Panc1 (cell line): ENCODE measurements around the gene SLC30A7. TPM values are rescaled to one million over a fixed set of nuclear protein-coding genes. Genes with fewer than 3 reads are reported as not detected.

Experiments
- ATAC-seq: fragments of 200-7000 bp; cut with Tn5 transposase; 2 replicates; pipeline ENCODE4 v1.9.1; 2020; ENCODE audit warnings: mild to moderate bottlenecking, moderate library complexity
- BruUV-seq: library from RNA; stranded (reverse); fragments of 400-500 nt; replicated peaks from 2 replicates; lab custom pipeline; 2021; lab: Mats Ljungman, UMichigan
- CTCF ChIA-PET: fragments of 300-600 bp; sonication (Branson Sonifier 250); formaldehyde crosslinking; loops from one replicate; lab custom pipeline; 2022; ENCODE audit warnings: antibody characterized with exemption; lab: Charles Lee
- POLR2A ChIA-PET: fragments of 300-600 bp; sonication (Branson Sonifier 250); formaldehyde crosslinking; loops from one replicate; lab custom pipeline; 2022; ENCODE audit warnings: antibody characterized with exemption; lab: Charles Lee
- DNase-seq: peaks from one replicate; pipeline ENCODE4 v3.0.0-alpha.2; 2010; ENCODE audit warnings: low read depth, low spot score
- H3K27ac ChIP-seq: 2 replicates; pipeline ENCODE4 v1.5.1; 2011; ENCODE audit warnings: mild to moderate bottlenecking, low read length, inconsistent platforms
- H3K27me3 ChIP-seq: fragments of 200-500 bp; sonication (Bioruptor generic); 2 replicates; pipeline ENCODE4 v1.6.0; 2014; ENCODE audit warnings: low read length, inconsistent platforms; ENCODE audit not compliant: control insufficient read depth, insufficient read depth
- H3K36me3 ChIP-seq: fragments of 200-500 bp; sonication (Bioruptor generic); 2 replicates; pipeline ENCODE4 v1.5.1; 2014; ENCODE audit warnings: inconsistent platforms, mild to moderate bottlenecking, low read length, moderate library complexity; ENCODE audit not compliant: control insufficient read depth, insufficient read depth
- H3K4me1 ChIP-seq: 2 replicates; pipeline ENCODE4 v1.5.1; 2011; ENCODE audit warnings: inconsistent platforms, mild to moderate bottlenecking, low read length, moderate library complexity; ENCODE audit not compliant: control insufficient read depth, insufficient read depth
- H3K4me3 ChIP-seq, 2 experiments: 2 replicates each; pipeline ENCODE4 v1.5.1; 2011 to 2012; ENCODE audit warnings: low read depth in 2 of 2, low read length in 2 of 2, mild to moderate bottlenecking in 2 of 2, inconsistent platforms in 1 of 2, moderate library complexity in 1 of 2
- H3K9me3 ChIP-seq: fragments of 200-500 bp; sonication (Bioruptor generic); 2 replicates; pipeline ENCODE4 v1.5.1; 2014; ENCODE audit warnings: low read depth, mild to moderate bottlenecking, inconsistent platforms, low read length, moderate library complexity; ENCODE audit not compliant: control insufficient read depth, insufficient read depth
- POLR2AphosphoS5 ChIP-seq: IDR thresholded peaks from 2 replicates; pipeline ENCODE4 v1.6.1; 2012; ENCODE audit warnings: mild to moderate bottlenecking, low read depth, low read length, moderate library complexity
- REST ChIP-seq, 2 experiments: IDR thresholded peaks; 2 replicates each; pipeline ENCODE4 v1.6.1; 2011 to 2012; ENCODE audit warnings: low read depth in 2 of 2, control low read depth in 1 of 2, low read length in 1 of 2, mild to moderate bottlenecking in 1 of 2, moderate library complexity in 1 of 2; ENCODE audit not compliant: insufficient read depth in 1 of 2
- SIN3A ChIP-seq: IDR thresholded peaks from 2 replicates; pipeline ENCODE4 v1.6.1; 2012; ENCODE audit warnings: low read depth, mild to moderate bottlenecking, low read length, moderate library complexity, borderline replicate concordance; ENCODE audit not compliant: insufficient read depth
- TCF7L2 ChIP-seq: IDR thresholded peaks from 2 replicates; pipeline ENCODE4 v1.6.1; 2011; ENCODE audit warnings: mild to moderate bottlenecking, low read depth, low read length, inconsistent platforms
- in situ Hi-C: cut with HindIII; loops from 2 replicates; pipeline ENCODE4 v1.10.0; 2016; ENCODE audit warnings: low sequenced_read_pairs, low pct_unique_long_range_greater_than_20kb
- intact Hi-C: fragments of 100-400 bp; cut with micrococcal nuclease; formaldehyde crosslinking; loops from one replicate; pipeline ENCODE4 v1.10.0; 2022; ENCODE audit not compliant: unreplicated experiment
- total RNA-seq: library from RNA; stranded (reverse); gene quantifications from one replicate; pipeline ENCODE4 v1.2.1, GENCODE V29; 2021; ENCODE audit not compliant: unreplicated experiment
- TF ChIP-seq, protein P1 (sequence below): fragments of 450-650 bp; IDR thresholded peaks from 2 replicates; pipeline ENCODE4 v1.5.1; 2017; ENCODE audit warnings: mild to moderate bottlenecking

SLC30A7 gene
- total RNA-seq, 1 experiment from 2014 or later = 18.5 TPM

DNA sequence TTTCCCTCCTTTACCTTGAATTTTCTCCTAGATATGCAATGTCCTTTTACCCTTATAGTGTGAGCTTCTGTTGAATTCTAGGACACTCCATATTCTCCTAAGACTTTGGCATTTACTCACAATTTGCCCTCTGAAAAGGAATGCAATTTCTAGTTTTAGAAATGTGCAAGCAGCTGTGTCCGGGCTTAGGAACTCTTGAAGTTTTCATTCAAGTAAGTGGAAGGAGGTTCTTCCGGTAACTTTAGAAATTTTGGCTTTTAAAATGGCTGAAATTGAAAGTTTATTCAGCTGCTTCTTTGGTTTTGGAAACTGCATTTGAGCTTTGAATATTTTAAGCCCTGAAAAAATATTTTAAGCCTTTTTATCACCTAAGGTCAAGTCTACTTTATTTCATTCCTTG lies 73.4 kb downstream of the SLC30A7 start:
- DNase-seq = no peak
- Histone ChIP-seq H3K27me3 (no peaks in the 10 kb centered on the region), H3K4me3 (no peak overlapping the region), H3K27ac (no peak overlapping the region), H3K36me3 (no peaks in the 10 kb centered on the region), H3K4me1 (no peaks in the 10 kb centered on the region), H3K9me3 (no peaks in the 10 kb centered on the region)
- no peak for ATAC-seq
- no peak for TF ChIP-seq POLR2AphosphoS5
- TF ChIP-seq TCF7L2 = no peak
- TF ChIP-seq REST (IDR thresholded peaks at IDR 0.05; ENCODE audit: insufficient read depth in 1 of 2, low read depth in 2 of 2, low read length in 1 of 2) = no peak
- no peak for TF ChIP-seq SIN3A
- TF ChIP-seq, protein P1, sequence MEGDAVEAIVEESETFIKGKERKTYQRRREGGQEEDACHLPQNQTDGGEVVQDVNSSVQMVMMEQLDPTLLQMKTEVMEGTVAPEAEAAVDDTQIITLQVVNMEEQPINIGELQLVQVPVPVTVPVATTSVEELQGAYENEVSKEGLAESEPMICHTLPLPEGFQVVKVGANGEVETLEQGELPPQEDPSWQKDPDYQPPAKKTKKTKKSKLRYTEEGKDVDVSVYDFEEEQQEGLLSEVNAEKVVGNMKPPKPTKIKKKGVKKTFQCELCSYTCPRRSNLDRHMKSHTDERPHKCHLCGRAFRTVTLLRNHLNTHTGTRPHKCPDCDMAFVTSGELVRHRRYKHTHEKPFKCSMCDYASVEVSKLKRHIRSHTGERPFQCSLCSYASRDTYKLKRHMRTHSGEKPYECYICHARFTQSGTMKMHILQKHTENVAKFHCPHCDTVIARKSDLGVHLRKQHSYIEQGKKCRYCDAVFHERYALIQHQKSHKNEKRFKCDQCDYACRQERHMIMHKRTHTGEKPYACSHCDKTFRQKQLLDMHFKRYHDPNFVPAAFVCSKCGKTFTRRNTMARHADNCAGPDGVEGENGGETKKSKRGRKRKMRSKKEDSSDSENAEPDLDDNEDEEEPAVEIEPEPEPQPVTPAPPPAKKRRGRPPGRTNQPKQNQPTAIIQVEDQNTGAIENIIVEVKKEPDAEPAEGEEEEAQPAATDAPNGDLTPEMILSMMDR = no peak
- POLR2A ChIA-PET = no interaction called here
- intact Hi-C loops = no loop called here
- no TSS peak for BruUV-seq
- in situ Hi-C loops = no loop called here
- CTCF ChIA-PET = no interaction called here

GRCh38 chr1:100971021-100971420 lies 75.1 kb downstream of the SLC30A7 start:
- CTCF ChIA-PET = no interaction called here
- DNase-seq (no peak), ATAC-seq (no peak)
- H3K4me3 ChIP-seq = no peak overlapping the region
- no peaks in the 10 kb centered on the region for H3K36me3 ChIP-seq
- H3K4me1 ChIP-seq = no peaks in the 10 kb centered on the region
- no TSS peak for BruUV-seq
- in situ Hi-C loops = no loop called here
- no peaks in the 10 kb centered on the region for H3K27me3 ChIP-seq
- TF ChIP-seq POLR2AphosphoS5 (no peak), SIN3A (no peak)
- no peaks in the 10 kb centered on the region for H3K9me3 ChIP-seq
- no peak overlapping the region for H3K27ac ChIP-seq
- POLR2A ChIA-PET = no interaction called here
- intact Hi-C loops = no loop called here

GRCh38 chr1:100972185-100972584 lies 76.3 kb downstream of the SLC30A7 start:
- no peak for ATAC-seq
- TF ChIP-seq TCF7L2 = no peak
- Histone ChIP-seq H3K36me3 (no peaks in the 10 kb centered on the region), H3K27ac (no peak overlapping the region), H3K27me3 (no peaks in the 10 kb centered on the region), H3K9me3 (no peaks in the 10 kb centered on the region), H3K4me3 (no peak overlapping the region), H3K4me1 (no peaks in the 10 kb centered on the region)
- BruUV-seq = no TSS peak
- POLR2A ChIA-PET = no interaction called here
- intact Hi-C loops = no loop called here
- DNase-seq = no peak
- CTCF ChIA-PET = no interaction called here
- in situ Hi-C loops = no loop called here
